Transverse colon (tissue), 4 donors: Measurements from ENCODE around the gene ZNF674.

ENCODE experiments used
- EP300 ChIP-seq: sonication (generic); formaldehyde crosslinking; IDR thresholded peaks from one replicate; pipeline ENCODE4 v1.6.1; 2017; ENCODE audit warnings: antibody characterized with exemption, low read depth
- POLR2AphosphoS5 ChIP-seq, 3 donors: sonication (generic); formaldehyde crosslinking; IDR thresholded peaks; one replicate each; pipeline ENCODE4 v1.6.1; 2016; ENCODE audit warnings: antibody characterized with exemption in 3 of 3
- TF ChIP-seq, protein P1 (sequence below), 5 experiments: fragments of 200-600 bp in 3 of 5; fragments of 450-650 bp in 2 of 5; sonication (generic) in 3 of 5; IDR thresholded peaks; 1 replicate in 2 of 5; 2 replicates in 3 of 5; pipeline ENCODE4 v1.5.1; 2016 to 2017; ENCODE audit warnings: antibody characterized with exemption in 5 of 5, inconsistent platforms in 3 of 5, mild to moderate bottlenecking in 2 of 5, moderate library complexity in 1 of 5

DNA sequence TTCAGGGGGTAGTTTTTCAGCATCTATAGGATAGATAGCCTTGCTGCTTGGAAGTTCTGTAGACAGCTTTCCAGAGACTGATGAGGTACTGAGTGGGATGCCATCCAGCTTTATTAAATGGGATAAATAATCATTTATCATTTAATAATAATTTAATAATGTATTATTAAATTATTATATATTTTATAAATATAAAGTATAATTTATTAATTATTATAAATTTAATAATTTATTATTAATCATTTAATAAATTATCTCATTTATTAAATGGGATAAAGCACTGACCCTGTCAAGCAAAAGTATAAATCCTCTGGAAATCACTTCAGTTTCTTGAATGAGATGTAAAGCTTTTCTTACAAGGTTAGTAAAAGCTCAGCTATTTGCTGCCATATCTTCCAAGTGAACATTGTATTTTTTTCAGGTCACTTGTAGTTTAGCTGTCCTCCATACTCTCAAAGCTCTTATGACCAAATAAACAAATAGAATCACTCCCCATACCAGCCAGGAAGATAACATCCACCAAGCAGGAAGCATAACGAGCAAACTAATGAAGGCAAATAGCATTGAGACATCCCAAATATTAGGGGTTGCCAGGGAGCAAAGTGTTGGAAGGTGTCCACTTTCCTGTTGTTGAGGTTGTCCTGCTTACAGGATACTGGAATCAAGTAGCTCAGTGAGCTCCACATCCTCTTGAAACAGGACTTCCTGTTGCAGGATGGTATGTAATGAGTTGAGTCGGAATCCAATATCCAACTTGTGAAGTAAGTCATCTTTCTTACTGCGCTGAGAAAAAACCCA is 88.9 kb downstream of the ZNF674 start:
- TF ChIP-seq EP300 (no peak), POLR2AphosphoS5 (IDR thresholded peaks at IDR 0.05) (no peak)
- TF ChIP-seq, protein P1, sequence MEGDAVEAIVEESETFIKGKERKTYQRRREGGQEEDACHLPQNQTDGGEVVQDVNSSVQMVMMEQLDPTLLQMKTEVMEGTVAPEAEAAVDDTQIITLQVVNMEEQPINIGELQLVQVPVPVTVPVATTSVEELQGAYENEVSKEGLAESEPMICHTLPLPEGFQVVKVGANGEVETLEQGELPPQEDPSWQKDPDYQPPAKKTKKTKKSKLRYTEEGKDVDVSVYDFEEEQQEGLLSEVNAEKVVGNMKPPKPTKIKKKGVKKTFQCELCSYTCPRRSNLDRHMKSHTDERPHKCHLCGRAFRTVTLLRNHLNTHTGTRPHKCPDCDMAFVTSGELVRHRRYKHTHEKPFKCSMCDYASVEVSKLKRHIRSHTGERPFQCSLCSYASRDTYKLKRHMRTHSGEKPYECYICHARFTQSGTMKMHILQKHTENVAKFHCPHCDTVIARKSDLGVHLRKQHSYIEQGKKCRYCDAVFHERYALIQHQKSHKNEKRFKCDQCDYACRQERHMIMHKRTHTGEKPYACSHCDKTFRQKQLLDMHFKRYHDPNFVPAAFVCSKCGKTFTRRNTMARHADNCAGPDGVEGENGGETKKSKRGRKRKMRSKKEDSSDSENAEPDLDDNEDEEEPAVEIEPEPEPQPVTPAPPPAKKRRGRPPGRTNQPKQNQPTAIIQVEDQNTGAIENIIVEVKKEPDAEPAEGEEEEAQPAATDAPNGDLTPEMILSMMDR (IDR thresholded peaks at IDR 0.05), result no peak
